CD14-positive monocyte (primary cell): Measurements from ENCODE around the gene FKBP2. TPM values are rescaled to one million over a fixed set of nuclear protein-coding genes. Genes with fewer than 3 reads are reported as not detected.

Source experiments
- DNase-seq, 3 donors: peaks; one replicate each; pipeline ENCODE4 v3.0.0-alpha.2; 2011 to 2022
- H2AFZ ChIP-seq: 2 replicates; pipeline ENCODE4 v1.6.0; 2012; ENCODE audit warnings: mild to moderate bottlenecking, low read depth, low read length, inconsistent platforms; ENCODE audit not compliant: insufficient read depth, poor library complexity, severe bottlenecking
- H3K27ac ChIP-seq, 2 donors: 1 replicate in 1 of 2; 2 replicates in 1 of 2; pipeline ENCODE4 v1.5.1; 2012 to 2013; ENCODE audit warnings: low read length in 2 of 2, control low read depth in 1 of 2, inconsistent platforms in 1 of 2, low read depth in 1 of 2, mild to moderate bottlenecking in 1 of 2
- H3K27me3 ChIP-seq, 2 donors: one replicate each; pipeline versions ENCODE4 v1.6.0 to v1.6.1; 2011 to 2013; ENCODE audit warnings: low read length in 2 of 2; ENCODE audit not compliant: control insufficient read depth in 2 of 2, insufficient read depth in 2 of 2
- H3K36me3 ChIP-seq, 2 donors: replicated peaks in 1 of 2; 1 replicate in 1 of 2; 2 replicates in 1 of 2; pipeline versions ENCODE4 v1.5.1 to v1.6.1; 2012 to 2013; ENCODE audit warnings: low read length in 2 of 2, control low read depth in 1 of 2, inconsistent platforms in 1 of 2, mild to moderate bottlenecking in 1 of 2; ENCODE audit not compliant: insufficient read depth in 2 of 2, control insufficient read depth in 1 of 2
- H3K4me1 ChIP-seq, 2 donors: 1 replicate in 1 of 2; 2 replicates in 1 of 2; pipeline versions ENCODE4 v1.5.1 to v1.6.1; 2012 to 2013; ENCODE audit warnings: low read length in 2 of 2, control low read depth in 1 of 2, inconsistent platforms in 1 of 2, mild to moderate bottlenecking in 1 of 2, moderate library complexity in 1 of 2; ENCODE audit not compliant: insufficient read depth in 2 of 2, control insufficient read depth in 1 of 2
- H3K4me2 ChIP-seq: replicated peaks from 2 replicates; pipeline ENCODE3; 2012; ENCODE audit warnings: low read length, moderate library complexity, mild to moderate bottlenecking; ENCODE audit not compliant: poor library complexity, severe bottlenecking; ENCODE audit errors: extremely low read depth
- H3K4me3 ChIP-seq, 3 experiments: fragments of 200-600 bp in 1 of 3; sonication (generic) in 1 of 3; replicated peaks in 1 of 3; 1 replicate in 2 of 3; 2 replicates in 1 of 3; pipeline ENCODE4 v1.5.1; 2011 to 2013; ENCODE audit warnings: low read length in 3 of 3, mild to moderate bottlenecking in 3 of 3, control low read depth in 2 of 3, low read depth in 2 of 3, inconsistent platforms in 1 of 3, moderate library complexity in 1 of 3
- H3K79me2 ChIP-seq: 2 replicates; pipeline ENCODE4 v1.6.0; 2012; ENCODE audit warnings: mild to moderate bottlenecking, control low read depth, inconsistent platforms, low read length, moderate library complexity; ENCODE audit not compliant: insufficient read depth
- H3K9ac ChIP-seq: 2 replicates; pipeline ENCODE4 v1.6.0; 2017; ENCODE audit warnings: low read length, mild to moderate bottlenecking; ENCODE audit not compliant: insufficient read depth, poor library complexity, severe bottlenecking
- H3K9me3 ChIP-seq, 2 donors: replicated peaks in 1 of 2; 1 replicate in 1 of 2; 2 replicates in 1 of 2; pipeline versions ENCODE4 v1.5.1 to v1.6.1; 2012 to 2013; ENCODE audit warnings: low read length in 2 of 2, control low read depth in 1 of 2; ENCODE audit not compliant: control insufficient read depth in 1 of 2, insufficient read depth in 1 of 2
- H4K20me1 ChIP-seq: 2 replicates; pipeline ENCODE4 v1.6.0; 2012; ENCODE audit warnings: mild to moderate bottlenecking, low read length, control low read depth, moderate library complexity; ENCODE audit not compliant: insufficient read depth
- H3K27ac Mint-ChIP-seq, 7 donors: one replicate each; pipeline ENCODE4 v1.8.0; 2020; ENCODE audit warnings: mild to moderate bottlenecking in 7 of 7, mixed read lengths in 7 of 7, moderate library complexity in 6 of 7, inconsistent platforms in 2 of 7
- H3K27me3 Mint-ChIP-seq, 3 donors: one replicate each; pipeline ENCODE4 v1.8.0; 2021 to 2022; ENCODE audit warnings: low read depth in 3 of 3, mild to moderate bottlenecking in 3 of 3, mixed read lengths in 3 of 3, moderate library complexity in 3 of 3, inconsistent platforms in 1 of 3
- H3K36me3 Mint-ChIP-seq, 2 donors: one replicate each; pipeline ENCODE4 v1.8.0; 2020; ENCODE audit warnings: mixed read lengths in 2 of 2, inconsistent platforms in 1 of 2, mild to moderate bottlenecking in 1 of 2
- H3K4me1 Mint-ChIP-seq: one replicate; pipeline ENCODE4 v1.8.0; 2020; ENCODE audit warnings: mild to moderate bottlenecking, mixed read lengths
- H3K4me3 Mint-ChIP-seq, 2 donors: one replicate each; pipeline ENCODE4 v1.8.0; 2020; ENCODE audit warnings: mild to moderate bottlenecking in 2 of 2, mixed read lengths in 2 of 2, moderate library complexity in 1 of 2
- H3K9me3 Mint-ChIP-seq, 7 donors: one replicate each; pipeline ENCODE4 v1.8.0; 2020 to 2022; ENCODE audit warnings: mixed read lengths in 7 of 7, mild to moderate bottlenecking in 6 of 7, moderate library complexity in 6 of 7, inconsistent platforms in 2 of 7
- CTCF ChIP-seq: fragments of 200-600 bp; IDR thresholded peaks from one replicate; pipeline ENCODE4 v1.8.0; 2022; ENCODE audit warnings: antibody characterized with exemption, mild to moderate bottlenecking
- WGBS: methylation state at CpG from one replicate; pipeline ENCODE4 v1.1.5; 2013; ENCODE audit warnings: missing lambda C conversion rate; ENCODE audit not compliant: insufficient coverage; 5-methylcytosine and 5-hydroxymethylcytosine counted together
- intact Hi-C, 2 donors: fragments of 100-400 bp; cut with micrococcal nuclease; formaldehyde crosslinking; loops; one replicate each; pipeline versions ENCODE4 v1.15.0 to v1.15.1; 2023
- polyA plus RNA-seq, 3 donors: library from polyadenylated mRNA; depleted of rRNA in 1 of 3; unstranded in 2 of 3; stranded (reverse) in 1 of 3; fragments of 300-500 nt in 2 of 3; fragments of >200 nt in 1 of 3; fragmentation: Illumina TruSeq in 2 of 3; gene quantifications; 1 replicate in 2 of 3; 2 replicates in 1 of 3; pipeline ENCODE4 v1.2.3, GENCODE V29; 2012 to 2021

FKBP2 gene
- polyA plus RNA-seq, 3 donors = 38.9 to 80.7 (median 71.1) TPM

- H3K4me3 ChIP-seq = peak overlapping the region in 1 of 3 experiments; percentile 82
- no peak for TF ChIP-seq CTCF
- Mint-ChIP-seq H3K4me1 (peaks cover 53% of the 10 kb centered on the region), H3K9me3 (peaks cover 0 to 8% (median 2%) of the 10 kb centered on the region in 7 donors), H3K27ac (peak overlapping the region in 4 of 7 donors; percentile 35 to 95 (median 57)), H3K36me3 (peaks cover 6 to 28% of the 10 kb centered on the region in 2 donors), H3K4me3 (peak overlapping the region; percentile 87 to 92), H3K27me3 (peaks cover 11 to 21% (median 17%) of the 10 kb centered on the region in 3 donors)
- peak overlapping the region; percentile 98 for H3K4me2 ChIP-seq
- H4K20me1 ChIP-seq = no peaks in the 10 kb centered on the region
- H3K9me3 ChIP-seq = no peaks in the 10 kb centered on the region
- DNase-seq = no peak
- H3K79me2 ChIP-seq = peaks cover 25% of the 10 kb centered on the region
- H3K27me3 ChIP-seq = peaks cover 0 to 7% of the 10 kb centered on the region in 2 donors
- peaks cover 48 to 68% of the 10 kb centered on the region in 2 donors for H3K4me1 ChIP-seq
- no peak overlapping the region for H2AFZ ChIP-seq
- no peak overlapping the region for H3K9ac ChIP-seq
- intact Hi-C loops = no loop called here
- H3K27ac ChIP-seq = no peak overlapping the region
- no peaks in the 10 kb centered on the region for H3K36me3 ChIP-seq
- WGBS = 78% methylated on average over 4 of the region's 7 CpGs
Measured at GRCh38 chr11:64231546-64231945, 9.3 kb upstream of the FKBP2 start.

GRCh38 chr11:64232182-64232966 is 8.5 kb upstream of the FKBP2 start:
- 91% methylated on average over 15 of the region's 15 CpGs for WGBS
- Mint-ChIP-seq H3K4me3 (no peak overlapping the region), H3K9me3 (peaks cover 0 to 8% (median 2%) of the 10 kb centered on the region in 7 donors), H3K4me1 (peaks cover 47% of the 10 kb centered on the region), H3K27ac (peak overlapping the region in 1 of 7 donors; percentile 64), H3K27me3 (peaks cover 11 to 21% (median 17%) of the 10 kb centered on the region in 3 donors), H3K36me3 (peaks cover 11 to 32% of the 10 kb centered on the region in 2 donors)
- Histone ChIP-seq H3K9ac (no peak overlapping the region), H3K4me2 (no peak overlapping the region), H2AFZ (no peak overlapping the region), H3K36me3 (no peaks in the 10 kb centered on the region), H3K27me3 (peaks cover 0 to 7% of the 10 kb centered on the region in 2 donors), H3K4me3 (peak overlapping the region in 1 of 3 experiments; percentile 82), H3K27ac (no peak overlapping the region), H3K4me1 (peaks cover 41 to 62% of the 10 kb centered on the region in 2 donors), H3K9me3 (no peaks in the 10 kb centered on the region), H3K79me2 (peaks cover 17% of the 10 kb centered on the region), H4K20me1 (no peaks in the 10 kb centered on the region)
- no peak for TF ChIP-seq CTCF
- intact Hi-C loops = no loop called here
- DNase-seq = no peak
